ENCODE results near the gene TNNI2.

DNA sequence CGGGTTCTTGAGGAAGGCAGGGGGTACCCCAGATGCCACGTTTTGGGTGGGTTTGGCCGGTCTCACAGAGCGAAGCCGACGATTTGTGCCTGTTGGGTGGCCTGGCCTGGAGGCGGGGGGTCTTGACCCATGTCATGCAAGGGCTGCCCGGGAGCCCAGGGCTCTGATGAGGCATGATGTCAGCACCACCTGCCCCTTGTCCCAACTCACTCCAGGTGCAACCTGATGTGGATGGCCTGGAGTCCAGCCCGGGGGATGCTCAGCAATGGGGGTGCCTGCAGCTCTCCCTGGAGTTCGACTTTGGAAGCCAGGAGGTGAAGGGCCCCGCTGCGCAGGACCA, 3.1 kb upstream of the TNNI2 start:
- TF ChIP-seq, protein P1, sequence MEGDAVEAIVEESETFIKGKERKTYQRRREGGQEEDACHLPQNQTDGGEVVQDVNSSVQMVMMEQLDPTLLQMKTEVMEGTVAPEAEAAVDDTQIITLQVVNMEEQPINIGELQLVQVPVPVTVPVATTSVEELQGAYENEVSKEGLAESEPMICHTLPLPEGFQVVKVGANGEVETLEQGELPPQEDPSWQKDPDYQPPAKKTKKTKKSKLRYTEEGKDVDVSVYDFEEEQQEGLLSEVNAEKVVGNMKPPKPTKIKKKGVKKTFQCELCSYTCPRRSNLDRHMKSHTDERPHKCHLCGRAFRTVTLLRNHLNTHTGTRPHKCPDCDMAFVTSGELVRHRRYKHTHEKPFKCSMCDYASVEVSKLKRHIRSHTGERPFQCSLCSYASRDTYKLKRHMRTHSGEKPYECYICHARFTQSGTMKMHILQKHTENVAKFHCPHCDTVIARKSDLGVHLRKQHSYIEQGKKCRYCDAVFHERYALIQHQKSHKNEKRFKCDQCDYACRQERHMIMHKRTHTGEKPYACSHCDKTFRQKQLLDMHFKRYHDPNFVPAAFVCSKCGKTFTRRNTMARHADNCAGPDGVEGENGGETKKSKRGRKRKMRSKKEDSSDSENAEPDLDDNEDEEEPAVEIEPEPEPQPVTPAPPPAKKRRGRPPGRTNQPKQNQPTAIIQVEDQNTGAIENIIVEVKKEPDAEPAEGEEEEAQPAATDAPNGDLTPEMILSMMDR (tag by site-specific recombination; IDR thresholded peaks at IDR 0.05) = no peak
- TF ChIP-seq ZNF2 (tag by site-specific recombination; IDR thresholded peaks at IDR 0.05) (no peak), ZNF248 (tag by site-specific recombination; IDR thresholded peaks at IDR 0.05) (no peak), ZNF404 (tag by site-specific recombination; IDR thresholded peaks at IDR 0.05) (no peak), ZNF555 (tag by site-specific recombination; conservative IDR thresholded peaks at IDR 0.05) (no peak), ZNF24 (tag by site-specific recombination; IDR thresholded peaks at IDR 0.05) (no peak)

Data from HEK293 (cell line).